GM12892 (cell line): ENCODE data around the gene EGF.

Experiments used
- POLR2A ChIP-seq: IDR thresholded peaks from 2 replicates; pipeline ENCODE4 v1.6.1; 2011; ENCODE audit warnings: low read depth, low read length, control low read depth
- POLR2AphosphoS5 ChIP-seq: IDR thresholded peaks from 2 replicates; pipeline ENCODE4 v1.6.1; 2011; ENCODE audit warnings: low read depth, low read length, control low read depth

DNA sequence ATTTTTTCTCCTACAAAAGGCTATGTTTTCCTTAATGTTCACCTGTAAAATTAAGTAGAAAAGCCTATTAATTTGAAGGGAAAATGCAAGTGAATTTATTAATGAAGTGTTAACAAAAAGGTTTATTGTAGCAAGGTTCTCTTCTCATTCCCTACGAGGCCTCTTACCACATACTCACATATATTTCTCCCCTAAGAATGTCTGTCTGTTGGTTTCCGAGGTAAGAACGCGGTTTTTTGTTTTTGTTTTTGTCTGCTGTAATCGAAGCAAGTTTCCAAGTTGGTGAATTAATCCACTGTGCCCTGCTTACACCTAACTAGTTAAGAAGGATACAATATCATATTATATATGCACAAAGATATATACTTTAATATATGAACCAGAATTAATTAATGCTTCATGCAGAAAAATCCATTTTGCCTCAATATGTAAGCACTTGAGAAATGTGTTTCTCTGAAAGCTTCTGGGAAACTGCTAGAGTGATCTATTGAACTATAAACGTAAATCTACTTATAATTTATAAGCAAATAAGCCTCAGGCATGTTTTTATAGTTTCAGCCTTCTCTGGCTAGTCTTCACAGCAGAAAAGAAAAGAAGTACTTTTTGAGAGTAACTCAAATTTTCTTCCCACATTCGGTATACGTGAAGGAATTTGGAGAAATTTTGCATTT lies 120.8 kb downstream of the EGF start:
- no peak for TF ChIP-seq POLR2A
- no peak for TF ChIP-seq POLR2AphosphoS5
